GM10266 (cell line): ENCODE measurements around the gene PSME2.

Experiments used
- DNase-seq: peaks from one replicate; pipeline ENCODE4 v3.0.0; 2012; ENCODE audit errors: extremely low spot score
- CTCF ChIP-seq: IDR thresholded peaks from 2 replicates; pipeline ENCODE4 v1.5.1; 2012; ENCODE audit warnings: mild to moderate bottlenecking, low read depth; ENCODE audit not compliant: control insufficient read depth, insufficient read depth; ENCODE audit errors: missing control alignments

Gene PSME2

GRCh38 chr14:24137529-24138395, 8.6 kb downstream of the PSME2 start:
- DNase-seq: no peak
- TF ChIP-seq CTCF: no peak

GRCh38 chr14:24136684-24137528, 9.5 kb downstream of the PSME2 start:
- no peak for DNase-seq
- no peak for TF ChIP-seq CTCF

- TF ChIP-seq CTCF: peak; percentile 2
- peak; percentile 98 for DNase-seq
Observed at GRCh38 chr14:24135834-24136683, 10.4 kb downstream of the PSME2 start, which contains the start of gene PSME1. PSME1 (plus strand) TSS chr14:24136194; CDS start chr14:24136263, 69 bp downstream.

- DNase-seq: no peak
- TF ChIP-seq CTCF: no peak
Observed at GRCh38 chr14:24135584-24135833, 10.9 kb downstream of the PSME2 start.

GRCh38 chr14:24133735-24134134, 12.7 kb downstream of the PSME2 start:
- TF ChIP-seq CTCF: no peak
- no peak for DNase-seq

GRCh38 chr14:24132976-24133375, 13.4 kb downstream of the PSME2 start:
- no peak for TF ChIP-seq CTCF
- no peak for DNase-seq
